ENCODE data around the gene BTG1.

Gene BTG1

DNA sequence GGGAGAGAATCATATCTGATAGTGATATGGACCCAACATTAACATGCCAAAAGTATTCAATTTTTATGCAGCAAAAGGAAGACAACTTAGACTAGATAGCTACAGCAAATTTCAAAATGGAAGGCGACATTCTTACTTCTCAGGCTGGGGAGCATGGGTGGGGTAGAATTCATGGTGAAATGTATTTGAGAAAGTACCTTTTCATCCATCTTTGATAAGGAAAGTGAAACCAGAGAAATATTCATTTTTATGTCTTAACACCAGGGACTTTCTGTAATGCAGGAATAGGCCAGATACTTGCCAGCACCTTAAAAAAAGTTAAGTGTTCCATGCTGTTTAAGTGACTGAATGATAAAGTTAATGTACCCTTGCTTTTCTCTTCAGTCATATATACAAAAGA, 13.4 kb downstream of the BTG1 start:
- DNase-seq = no peak

DNA sequence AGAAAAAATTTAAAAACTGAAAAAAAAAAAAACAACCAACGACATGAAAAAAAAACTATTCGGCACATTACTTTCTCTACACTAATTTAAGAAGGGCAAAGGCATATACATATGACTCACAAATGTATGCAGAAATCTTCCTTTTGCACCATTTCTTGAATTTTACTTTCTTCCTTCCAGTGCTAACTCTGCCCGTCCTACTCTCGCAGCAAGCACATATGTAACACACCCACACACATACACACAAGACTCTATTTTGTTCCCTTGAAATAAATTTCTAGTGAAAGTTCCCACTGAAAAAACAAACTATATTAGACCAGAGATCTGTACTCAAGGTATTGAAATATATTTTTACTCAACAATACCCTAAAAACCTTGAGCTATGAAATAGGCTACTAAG, 14.6 kb downstream of the BTG1 start:
- no peak for DNase-seq

DNA sequence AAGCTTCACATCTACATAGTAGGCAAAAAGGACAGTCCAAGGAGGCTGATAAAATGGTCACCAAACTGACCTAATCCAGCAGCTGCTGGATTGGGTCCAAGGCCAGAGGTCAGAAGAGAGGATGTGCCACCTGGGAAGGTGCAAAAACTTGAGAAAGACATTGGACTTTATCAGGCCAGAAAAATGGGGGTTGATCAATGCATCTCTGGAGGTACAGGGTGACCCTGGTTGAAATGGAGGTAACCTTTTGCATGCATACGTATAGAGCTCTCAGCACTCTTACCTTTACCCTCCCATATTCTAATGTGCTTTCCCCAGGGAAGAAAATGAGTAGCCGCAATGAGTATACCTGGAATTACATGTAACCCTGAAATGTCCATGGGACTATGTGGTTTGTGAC, 16.0 kb downstream of the BTG1 start:
- DNase-seq = no peak

DNA sequence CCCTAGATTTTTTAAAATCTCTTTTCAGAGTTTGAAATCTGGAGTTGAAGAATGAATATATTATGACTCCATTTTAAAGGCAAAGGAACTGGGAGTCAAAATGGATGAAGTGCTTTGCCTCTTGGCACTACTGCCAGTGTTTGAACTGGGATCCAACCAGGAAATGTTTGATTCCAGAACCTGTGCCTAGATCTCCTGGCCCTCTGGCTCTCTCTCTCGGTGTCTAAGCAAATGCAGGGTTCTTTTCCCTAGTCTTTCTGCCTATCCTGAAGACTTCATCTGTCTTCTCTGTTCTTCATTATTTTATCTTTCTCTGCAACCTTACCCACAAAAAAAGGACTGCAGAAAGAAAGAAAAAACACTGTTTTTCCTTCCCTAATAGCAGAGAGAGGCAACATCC, 17.0 kb downstream of the BTG1 start:
- no peak for DNase-seq

DNA sequence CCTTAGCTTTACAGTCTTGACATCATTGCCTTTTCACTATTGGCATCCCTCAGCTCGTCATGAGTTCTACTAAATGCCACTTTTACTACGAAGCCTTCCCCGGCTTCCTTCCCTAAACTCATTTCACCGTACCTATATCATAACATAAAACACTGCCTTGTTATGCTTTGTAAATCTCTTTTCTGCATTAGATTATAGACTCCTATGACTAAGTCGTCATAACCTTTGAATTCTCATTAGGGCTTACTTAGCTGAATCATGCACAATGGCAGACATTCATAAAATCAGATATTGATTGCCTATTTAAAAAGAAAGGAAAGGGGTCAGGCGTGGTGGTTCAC, 21.0 kb downstream of the BTG1 start:
- no peak for DNase-seq

DNA sequence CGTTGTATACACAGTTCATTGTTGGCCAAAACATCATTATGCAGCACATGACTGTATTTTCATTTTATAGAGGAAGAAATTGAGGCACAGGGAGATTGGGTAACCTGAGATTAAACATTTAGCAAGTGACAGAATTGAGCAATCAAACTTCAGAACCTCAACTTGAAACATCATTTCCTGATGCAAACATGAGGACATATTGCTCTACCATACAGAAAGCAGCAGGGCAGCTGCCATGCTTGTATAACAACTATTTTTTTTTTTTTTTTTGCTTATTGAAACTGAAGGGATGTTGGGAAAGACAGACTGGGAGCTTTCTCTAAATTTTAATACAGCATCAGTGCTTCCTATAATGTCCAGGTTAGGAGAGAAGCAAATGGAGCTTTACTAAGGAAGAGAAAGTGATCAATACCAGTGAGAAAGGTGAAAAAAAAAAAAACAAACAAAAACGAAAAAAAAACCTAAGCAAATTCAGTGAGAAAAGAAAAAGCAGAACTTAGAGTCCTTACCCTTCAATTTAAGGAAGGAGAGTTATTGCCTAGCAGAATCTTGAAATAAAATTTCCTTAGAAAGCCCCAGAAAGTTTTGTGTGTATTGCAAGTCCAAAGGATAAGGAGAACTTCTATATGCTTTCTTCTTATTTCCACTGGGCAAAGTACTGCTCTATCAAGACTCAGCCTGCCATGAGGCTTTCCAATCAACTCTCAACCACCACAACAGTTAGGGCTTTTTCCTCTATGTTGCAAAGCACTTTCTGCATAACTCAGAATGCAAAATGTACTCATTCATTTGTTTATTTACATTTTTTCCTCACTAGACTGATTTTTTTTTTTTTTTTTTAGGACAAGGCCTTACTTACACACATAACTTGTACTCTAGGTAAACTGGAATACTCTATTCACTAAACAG, 21.6 kb downstream of the BTG1 start:
- DNase-seq = no peak

DNA sequence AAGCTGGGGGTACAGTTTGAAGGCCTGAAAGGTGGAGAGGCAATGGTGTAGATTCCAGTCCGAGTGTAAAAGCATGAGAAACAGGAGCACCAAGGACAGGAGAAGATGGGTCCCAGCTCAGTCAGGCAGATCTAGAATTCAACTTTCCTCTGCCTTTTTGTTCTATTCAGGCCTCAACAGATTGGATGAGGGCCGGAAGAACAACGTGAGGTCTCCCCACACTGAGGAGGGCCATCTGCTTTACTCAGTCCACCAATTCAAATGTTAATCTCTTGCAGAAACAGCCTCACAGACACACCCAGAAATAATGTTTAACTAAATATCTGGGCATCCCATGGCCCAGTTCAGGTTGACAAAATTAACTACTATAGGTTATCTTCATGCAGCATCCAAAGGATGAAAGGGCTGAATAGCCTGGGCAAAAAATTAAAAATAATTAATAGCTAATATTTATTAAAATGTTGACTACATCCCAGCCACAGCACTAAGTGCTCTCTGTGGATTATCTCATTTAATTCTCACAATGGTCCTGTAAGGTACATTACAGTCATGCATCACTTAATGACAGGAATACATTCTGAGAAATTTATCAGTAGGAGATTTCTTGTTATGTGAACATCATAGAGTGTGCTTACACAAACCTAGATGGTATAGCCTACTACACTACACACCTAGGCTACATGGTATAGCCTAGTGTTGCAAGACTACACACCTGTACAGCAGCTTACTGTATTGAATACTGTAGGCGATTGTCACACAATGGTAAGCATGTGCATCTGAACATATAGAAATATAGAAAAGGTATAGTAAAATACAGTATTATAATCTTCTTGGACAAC, 22.5 kb downstream of the BTG1 start:
- no peak for DNase-seq

DNA sequence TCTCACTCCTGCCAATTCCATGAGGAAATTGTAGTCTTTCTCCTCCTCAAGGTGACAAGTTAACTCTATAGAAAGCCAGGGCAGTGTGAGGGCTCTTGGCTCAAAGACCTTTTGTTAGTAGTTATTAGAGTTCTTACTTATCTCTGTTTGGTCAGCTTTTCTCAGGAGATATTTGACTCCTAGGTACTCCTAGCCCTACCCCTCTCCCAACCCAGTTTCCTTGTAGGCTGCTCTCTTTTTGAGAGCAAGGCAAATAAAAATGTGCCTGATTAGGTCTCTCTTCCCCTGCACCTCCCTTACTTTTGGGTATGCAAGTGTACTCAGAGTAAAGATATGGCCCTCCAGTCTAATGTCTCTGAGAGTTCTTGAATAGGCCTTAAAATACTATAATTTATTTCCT, 23.8 kb downstream of the BTG1 start:
- DNase-seq = no peak

DNA sequence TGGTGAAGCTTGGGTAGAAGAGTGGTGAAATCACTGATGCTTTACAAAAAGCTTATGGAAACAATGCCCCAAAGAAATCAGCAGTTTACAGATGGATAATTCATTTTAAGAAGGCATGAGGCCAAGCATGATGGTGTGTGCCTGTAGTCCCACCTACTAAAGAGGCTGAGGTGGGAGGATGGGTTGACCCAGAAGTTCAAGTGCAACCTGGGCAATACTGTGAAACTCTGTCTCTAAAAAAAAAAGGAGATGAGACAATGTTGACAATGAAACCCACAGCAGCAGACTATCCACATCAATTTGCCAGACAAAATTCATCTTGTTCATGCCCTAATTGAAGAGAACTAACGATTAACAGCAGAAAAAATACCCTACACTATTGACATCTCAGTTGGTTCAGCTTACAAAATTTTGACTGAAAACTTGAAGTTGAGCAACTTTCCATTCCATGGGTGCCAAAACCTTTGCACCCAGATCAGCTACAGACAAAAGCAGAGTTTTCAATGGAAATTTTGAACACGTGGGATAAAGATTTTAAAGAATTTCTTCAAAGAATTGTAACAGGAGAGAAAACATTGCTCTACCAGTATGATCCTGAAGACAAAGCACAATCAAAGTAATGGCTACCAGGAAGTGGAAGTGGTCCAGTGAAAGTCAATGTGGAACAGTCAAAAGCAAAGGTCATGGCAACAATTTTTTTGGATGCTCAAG, 26.7 kb downstream of the BTG1 start:
- no peak for DNase-seq

DNA sequence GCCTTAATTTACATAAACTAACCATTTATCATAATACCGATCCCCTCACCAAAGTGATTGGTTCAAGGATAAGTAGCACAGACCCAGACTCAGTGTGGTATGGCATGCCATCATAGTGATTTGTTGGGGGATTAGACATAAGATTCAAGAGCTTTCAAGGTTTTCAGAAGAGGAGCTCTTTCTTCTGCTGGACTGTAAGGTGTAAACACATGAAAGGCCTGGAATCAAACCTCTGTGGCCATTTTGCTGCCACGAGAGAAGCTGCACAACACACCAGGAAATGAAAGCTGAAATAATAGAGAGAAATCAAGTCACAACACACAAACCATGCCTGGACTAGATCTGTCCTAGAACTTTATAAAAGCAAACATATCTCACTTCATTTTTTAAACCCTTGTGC, 30.8 kb downstream of the BTG1 start:
- no peak for DNase-seq

DNA sequence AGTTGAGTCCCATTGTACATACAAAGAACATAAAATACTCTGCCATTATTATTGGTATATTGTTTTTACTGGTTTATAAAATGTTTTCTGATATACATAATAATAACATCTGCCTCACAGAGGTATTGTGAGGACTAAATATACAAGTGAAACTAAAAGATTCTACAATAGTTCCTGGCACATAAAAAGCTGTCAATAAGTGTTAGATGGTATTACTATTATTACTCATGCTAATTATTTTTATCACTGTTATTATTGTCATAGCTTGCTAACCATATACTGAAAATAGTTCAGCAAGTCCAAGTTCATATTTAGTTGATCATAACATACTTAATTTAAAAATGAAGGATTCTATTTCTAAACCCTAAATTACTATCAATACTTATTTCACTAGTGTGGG, 34.4 kb downstream of the BTG1 start:
- DNase-seq = no peak

DNA sequence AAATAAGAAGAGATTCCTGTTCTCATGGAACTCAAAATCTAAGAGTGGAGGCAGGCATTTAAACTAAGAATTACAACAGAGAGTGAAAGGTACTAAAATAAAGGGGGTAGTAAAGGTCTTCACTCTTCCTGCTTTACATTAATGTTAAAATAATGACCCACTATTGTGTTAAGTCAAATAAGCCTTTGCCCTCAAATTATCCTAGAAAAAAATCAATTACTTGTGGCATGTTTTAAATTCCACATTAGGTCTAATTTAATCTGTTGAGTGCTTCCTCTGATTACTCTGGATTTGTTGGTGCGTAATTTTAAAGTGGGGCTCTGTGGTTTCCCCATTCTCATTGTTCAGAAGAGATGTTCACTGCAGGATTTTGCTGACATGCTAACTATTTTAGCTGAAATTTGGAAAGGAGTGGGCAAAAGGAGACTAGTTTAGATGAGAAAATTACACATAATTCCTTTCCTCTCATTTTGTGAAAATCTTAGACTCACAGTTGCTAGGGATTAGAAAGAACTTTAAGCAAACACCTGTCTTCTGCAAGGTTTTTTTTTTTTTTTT, 35.5 kb downstream of the BTG1 start:
- DNase-seq = no peak

DNA sequence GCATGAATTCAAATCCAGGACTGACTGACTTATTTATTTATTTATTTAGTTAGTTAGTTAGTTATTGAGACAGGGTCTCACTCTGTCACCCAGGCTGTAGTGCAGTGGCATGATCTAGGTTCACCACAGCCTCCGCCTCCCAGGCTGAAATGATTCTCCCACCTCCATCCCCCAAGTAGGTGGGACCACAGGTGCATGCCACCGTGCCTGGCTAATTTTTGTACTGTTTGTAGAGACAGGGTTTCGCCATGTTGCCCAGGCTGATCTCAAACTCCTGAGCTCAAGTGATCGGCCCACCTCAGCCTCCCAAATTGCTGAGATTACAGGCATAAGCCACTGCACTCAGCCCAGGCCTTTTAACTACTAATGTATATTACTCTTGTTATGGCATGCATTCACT, 36.0 kb downstream of the BTG1 start:
- DNase-seq = no peak

DNA sequence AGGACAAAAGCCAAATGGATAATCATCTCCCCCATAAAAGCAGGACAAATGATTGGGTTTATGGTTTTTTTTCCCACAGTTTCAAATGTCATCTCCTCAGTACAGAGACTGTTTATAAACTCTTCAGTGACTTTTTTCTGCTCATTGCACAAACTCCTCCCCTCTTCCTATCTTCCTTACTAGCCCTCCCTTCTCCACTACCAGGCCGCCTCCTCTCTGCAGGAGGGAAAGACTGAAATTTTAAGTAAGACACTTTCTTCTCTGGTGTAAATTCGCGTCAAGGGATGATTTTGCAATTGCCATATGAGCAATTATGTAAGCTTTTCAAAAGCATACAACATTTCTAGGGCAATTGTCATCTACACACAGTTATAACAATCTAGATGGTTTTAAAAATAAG, 37.0 kb downstream of the BTG1 start:
- peak; percentile 38 for DNase-seq

DNA sequence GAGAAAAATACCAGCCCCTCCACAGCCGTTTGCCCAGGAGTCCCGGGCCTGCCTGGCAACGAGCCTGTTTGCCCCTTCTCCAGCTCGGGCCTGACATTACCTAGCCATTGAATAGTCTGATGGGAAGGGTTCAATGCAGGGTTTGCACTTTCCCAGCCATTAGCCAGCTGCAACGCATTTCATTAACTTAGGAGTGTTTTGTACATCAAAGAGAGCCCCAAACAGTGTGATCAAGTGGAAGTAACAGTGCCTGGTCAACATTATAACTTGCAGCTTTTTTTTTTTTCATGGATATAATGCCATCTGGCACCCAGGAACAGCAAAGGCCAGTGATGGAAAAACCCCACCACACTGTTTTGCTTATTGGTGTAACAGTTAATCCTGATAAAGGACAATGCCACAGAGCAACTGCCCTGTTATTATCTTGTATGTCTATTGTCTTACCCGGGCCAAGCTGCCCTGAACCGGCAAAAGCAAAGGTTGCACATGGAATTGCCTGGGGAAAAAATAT, 38.0 kb downstream of the BTG1 start:
- DNase-seq = peak; percentile 97

DNA sequence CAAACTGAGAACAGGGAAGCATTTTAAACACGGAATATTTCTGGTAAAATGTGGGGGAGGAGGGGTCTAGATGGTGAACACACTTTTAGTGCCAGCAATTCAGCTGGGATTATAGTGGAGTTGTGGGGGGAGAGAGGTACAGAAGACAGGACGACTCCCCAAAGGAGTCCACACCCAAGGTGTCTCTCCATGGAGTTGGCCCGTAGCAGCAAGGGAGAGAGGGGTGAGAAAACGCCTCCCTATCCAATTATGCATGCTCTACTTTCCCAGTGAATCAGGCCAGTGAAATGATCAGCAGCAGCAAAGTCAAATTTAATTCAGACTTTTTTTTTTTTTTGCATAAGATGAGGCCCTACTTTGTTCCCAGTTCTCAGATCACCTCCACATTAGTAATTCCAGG, 38.6 kb downstream of the BTG1 start:
- no peak for DNase-seq

DNA sequence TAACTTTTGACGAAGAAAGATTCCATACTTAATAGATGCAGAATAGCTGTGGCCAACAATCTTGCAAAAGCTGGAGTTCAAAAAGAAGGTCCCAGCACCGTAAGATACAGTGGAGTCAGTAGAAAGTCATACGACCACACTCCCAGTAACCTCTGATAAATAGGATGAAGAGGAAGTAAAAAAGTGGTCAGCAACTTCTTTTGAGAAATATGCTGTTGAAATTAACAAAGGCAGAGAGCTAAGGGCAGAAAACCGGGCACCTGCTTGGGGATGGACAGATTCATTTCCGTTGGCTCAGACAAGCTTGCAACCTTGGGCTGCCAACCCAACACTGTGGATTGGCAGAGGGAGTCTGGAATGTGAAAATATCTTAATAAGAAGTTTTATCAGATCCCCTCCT, 40.0 kb downstream of the BTG1 start:
- DNase-seq = no peak

DNA sequence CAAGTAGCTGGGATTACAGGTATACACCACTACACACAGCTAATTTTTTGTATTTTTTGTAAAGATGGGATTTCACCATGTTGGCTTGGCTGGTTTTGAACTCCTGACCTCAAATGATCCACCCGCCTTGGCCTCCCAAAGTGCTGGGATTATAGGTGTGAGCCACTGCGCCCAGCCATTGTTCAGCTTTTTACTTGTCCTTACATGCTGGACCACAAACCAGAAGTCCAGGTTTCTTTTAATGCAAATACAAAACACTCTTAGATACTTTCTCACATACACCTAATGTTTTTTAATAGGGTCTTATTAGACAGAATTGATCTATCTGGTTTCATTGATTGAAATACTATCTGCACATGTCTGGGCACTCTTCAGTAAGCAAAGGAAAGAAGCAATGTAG, 40.5 kb downstream of the BTG1 start:
- DNase-seq = no peak

DNA sequence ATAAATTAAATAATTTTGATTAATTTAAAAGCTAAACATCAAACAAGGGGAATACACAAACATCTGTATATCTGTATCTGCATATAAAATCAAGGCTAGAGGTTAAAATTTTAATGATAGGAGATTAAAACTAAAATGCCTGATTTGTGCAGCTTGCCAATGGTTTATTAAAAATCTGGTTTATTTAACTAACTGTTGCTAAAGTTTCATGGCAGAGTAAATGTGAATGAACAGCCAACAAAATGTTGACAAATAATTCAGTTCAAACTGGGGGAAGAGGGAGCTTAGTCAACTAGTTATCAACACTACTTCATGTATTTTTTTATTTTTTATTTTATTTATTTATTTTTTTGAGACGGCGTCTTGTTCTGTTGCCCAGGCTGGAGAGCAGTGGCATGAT, 43.0 kb downstream of the BTG1 start:
- DNase-seq = no peak

DNA sequence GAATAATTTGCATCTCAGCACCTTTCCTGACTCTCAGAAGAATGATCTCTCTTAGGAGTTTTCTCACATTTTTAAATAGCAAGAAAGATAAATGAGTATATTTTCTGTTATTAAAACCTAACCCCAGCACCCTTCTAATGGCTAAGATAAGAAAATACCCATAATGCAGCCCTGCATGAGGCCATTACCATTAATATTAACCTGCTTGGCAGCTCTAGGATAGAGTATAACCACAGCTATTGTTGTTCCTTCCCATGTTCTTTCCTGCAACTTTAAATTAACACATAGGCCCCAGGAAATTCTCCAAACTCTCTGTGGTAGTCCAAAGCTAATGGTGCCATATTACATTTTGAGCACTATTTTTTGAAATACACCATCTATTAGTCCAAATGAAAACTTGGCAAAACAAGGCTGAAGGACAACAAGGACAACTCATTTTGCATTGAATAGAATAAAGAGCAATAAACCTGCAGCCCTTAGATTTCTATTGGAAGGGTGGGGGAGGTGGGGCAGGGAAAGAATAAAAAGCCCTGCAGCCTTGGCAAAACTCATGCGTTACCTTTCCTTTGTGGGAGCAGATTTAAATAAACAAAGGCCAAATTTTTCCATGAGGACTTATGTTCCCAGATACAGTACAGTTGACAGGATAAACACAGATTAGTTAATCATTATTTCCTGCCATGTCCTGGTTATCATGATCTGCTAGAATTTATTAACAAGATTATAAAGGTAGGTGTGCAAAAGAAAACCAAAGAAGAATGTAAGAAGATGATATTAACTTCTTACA, 46.9 kb downstream of the BTG1 start:
- peak; percentile 32 for DNase-seq

DNA sequence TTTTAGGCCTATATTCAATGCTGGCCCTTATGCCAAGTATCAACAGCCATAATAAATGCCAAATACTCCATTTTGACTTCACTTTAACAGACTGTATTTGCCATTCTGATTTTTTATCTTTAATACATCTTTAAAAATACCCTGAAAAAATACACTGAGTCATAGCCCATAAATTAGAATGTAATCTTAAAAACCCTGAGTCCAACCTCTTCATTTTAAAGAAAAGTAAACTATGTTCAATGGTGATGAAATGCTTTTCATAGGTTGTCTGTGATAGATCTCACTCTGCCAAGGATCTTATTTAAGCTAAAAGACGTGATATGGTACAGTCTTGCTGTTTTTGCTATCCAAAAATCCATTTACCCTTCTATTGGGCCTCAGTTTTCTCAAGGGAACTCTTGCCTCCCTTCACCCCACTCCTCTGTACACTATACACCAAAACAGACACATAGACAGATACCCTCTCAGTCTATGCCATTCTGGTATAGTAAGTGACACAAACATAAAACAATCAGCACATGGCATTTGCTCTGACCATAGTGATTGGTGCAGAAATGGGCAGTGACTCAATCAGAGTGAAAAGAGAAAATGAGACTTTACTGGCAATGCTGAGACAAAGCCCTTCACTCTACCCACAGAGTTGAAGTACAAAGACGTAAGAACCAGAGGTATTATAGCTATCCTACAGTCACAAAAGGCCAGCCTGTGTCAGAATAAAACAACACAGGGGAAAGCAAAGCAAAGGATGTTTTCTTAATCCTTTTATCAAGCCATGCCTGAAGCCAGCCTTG, 49.1 kb downstream of the BTG1 start:
- DNase-seq = no peak
